Activated naive CD8-positive, alpha-beta T cell treated with anti-CD3 and anti-CD28 coated beads, Interleukin-2, amount 50 U/mL, for 24 hours (primary cell): ENCODE data around the gene TPI1.

Experiments used
- ATAC-seq: fragments of 150-1000 bp; cut with Tn5 transposase; one replicate; pipeline ENCODE4 v1.10.0; 2021
- DNase-seq: peaks from one replicate; pipeline ENCODE4 v3.0.0; 2021
- H3K27ac Mint-ChIP-seq: one replicate; pipeline ENCODE4 v1.8.0; 2021; ENCODE audit warnings: mild to moderate bottlenecking, mixed read lengths
- H3K27me3 Mint-ChIP-seq: one replicate; pipeline ENCODE4 v1.8.0; 2021; ENCODE audit warnings: mixed read lengths
- H3K36me3 Mint-ChIP-seq: one replicate; pipeline ENCODE4 v1.8.0; 2021; ENCODE audit warnings: low read depth, mixed read lengths
- H3K4me1 Mint-ChIP-seq: one replicate; pipeline ENCODE4 v1.8.0; 2021; ENCODE audit warnings: mixed read lengths
- H3K4me3 Mint-ChIP-seq: one replicate; pipeline ENCODE4 v1.8.0; 2021; ENCODE audit warnings: mild to moderate bottlenecking, moderate library complexity, mixed read lengths
- H3K9me3 Mint-ChIP-seq: one replicate; pipeline ENCODE4 v1.8.0; 2021; ENCODE audit warnings: mixed read lengths

The TPI1 gene

GRCh38 chr12:6917491-6918231, 50.3 kb downstream of the TPI1 start:
- ATAC-seq, result no peak
- Mint-ChIP-seq H3K36me3 (peaks cover 15% of the 10 kb centered on the region), H3K27me3 (peaks cover 2% of the 10 kb centered on the region), H3K4me3 (no peak overlapping the region), H3K4me1 (peaks cover 39% of the 10 kb centered on the region), H3K9me3 (no peaks in the 10 kb centered on the region), H3K27ac (no peak overlapping the region)
- DNase-seq, result no peak

GRCh38 chr12:6919588-6919987, 52.3 kb downstream of the TPI1 start:
- Mint-ChIP-seq H3K4me3 (no peak overlapping the region), H3K36me3 (peaks cover 17% of the 10 kb centered on the region), H3K27ac (peak overlapping the region; percentile 36), H3K9me3 (no peaks in the 10 kb centered on the region), H3K4me1 (peaks cover 44% of the 10 kb centered on the region), H3K27me3 (no peaks in the 10 kb centered on the region)
- no peak for ATAC-seq
- no peak for DNase-seq
